HG03095 (cell line): ENCODE data around the gene BOLA3.
A peak's percentile ranks its signal among the peaks of the same experiment; 100 is the strongest.
"Not testable (repeated sequence)": the region's sequence is repeated elsewhere in the genome, so short reads cannot be mapped to it uniquely, and the experiment has no call there.

Experiments
- ATAC-seq: cut with Tn5 transposase; IDR thresholded peaks from one replicate; pipeline ENCODE4 v1.9.1; 2021; ENCODE audit warnings: moderate library complexity; ENCODE audit not compliant: unreplicated experiment

The BOLA3 gene

GRCh38 chr2:74147727-74148456 is at the start of gene BOLA3:
TSS of gene BOLA3 (minus strand) at chr2:74147912. CDS start at chr2:74147874, 38 bp downstream.
- ATAC-seq = peak; percentile 90

GRCh38 chr2:74197049-74197448 is 49.3 kb upstream of the BOLA3 start:
- ATAC-seq = no peak

GRCh38 chr2:74194799-74195198 is 47.1 kb upstream of the BOLA3 start:
- ATAC-seq = no peak

GRCh38 chr2:74191596-74192380 is 44.1 kb upstream of the BOLA3 start:
- no peak for ATAC-seq

- ATAC-seq = no peak
Measured at GRCh38 chr2:74188696-74189095, 41.0 kb upstream of the BOLA3 start.

GRCh38 chr2:74188018-74188601 is 40.4 kb upstream of the BOLA3 start:
- ATAC-seq = no peak

- ATAC-seq = not testable (repeated sequence)
Measured at GRCh38 chr2:74186706-74187105, 39.0 kb upstream of the BOLA3 start.

- ATAC-seq = peak; percentile 38
Measured at GRCh38 chr2:74186038-74186437, 38.3 kb upstream of the BOLA3 start.

GRCh38 chr2:74183878-74184277 is 36.2 kb upstream of the BOLA3 start:
- no peak for ATAC-seq

- ATAC-seq = peak; percentile 41
Measured at GRCh38 chr2:74181739-74182138, 34.0 kb upstream of the BOLA3 start.

GRCh38 chr2:74179063-74179865 is 31.6 kb upstream of the BOLA3 start:
- peak; percentile 8 for ATAC-seq

GRCh38 chr2:74178211-74179062 is 30.7 kb upstream of the BOLA3 start, which contains the start of gene MOB1A:
TSS of gene MOB1A (minus strand) at chr2:74178879. CDS start at chr2:74178674, 205 bp downstream.
- peak; percentile 79 for ATAC-seq

- no peak for ATAC-seq
Measured at GRCh38 chr2:74177696-74178095, 30.0 kb upstream of the BOLA3 start.

GRCh38 chr2:74174909-74175308 is 27.2 kb upstream of the BOLA3 start:
- ATAC-seq = no peak

GRCh38 chr2:74168739-74169138 is 21.0 kb upstream of the BOLA3 start:
- ATAC-seq = no peak

GRCh38 chr2:74164761-74165160 is 17.0 kb upstream of the BOLA3 start:
- ATAC-seq = no peak

- ATAC-seq = no peak
Measured at GRCh38 chr2:74162951-74163350, 15.2 kb upstream of the BOLA3 start.

- ATAC-seq = no peak
Measured at GRCh38 chr2:74155830-74156229, 8.1 kb upstream of the BOLA3 start.

- no peak for ATAC-seq
Measured at GRCh38 chr2:74152954-74153353, 5.2 kb upstream of the BOLA3 start.
